CD4-positive, alpha-beta T cell treated with Interleukin-21 for 1 hour (primary cell): ENCODE measurements around the gene LIME1.

Source experiments
- DNase-seq: peaks from one replicate; pipeline ENCODE4 v3.0.0-alpha.2; 2020

Gene LIME1

GRCh38 chr20:63735859-63736718 is at the start of gene LIME1:
Gene LIME1, plus strand, starts transcription at chr20:63736664. Its CDS starts 886 bp downstream, at chr20:63737550.
- DNase-seq = peak; percentile 85

- DNase-seq = no peak
These were observed 48.9 kb upstream of the LIME1 start for GRCh38 chr20:63687419-63688178.

GRCh38 chr20:63688228-63689045 is 48.0 kb upstream of the LIME1 start:
- no peak for DNase-seq

GRCh38 chr20:63689046-63690002 is 47.1 kb upstream of the LIME1 start:
- no peak for DNase-seq

GRCh38 chr20:63690003-63690897 is 46.2 kb upstream of the LIME1 start:
- no peak for DNase-seq

GRCh38 chr20:63690898-63691710 is 45.4 kb upstream of the LIME1 start:
- DNase-seq = no peak

GRCh38 chr20:63691711-63692435 is 44.6 kb upstream of the LIME1 start:
- no peak for DNase-seq

- DNase-seq = no peak
These were observed 43.9 kb upstream of the LIME1 start for GRCh38 chr20:63692436-63693082.

GRCh38 chr20:63693083-63693732 is 43.3 kb upstream of the LIME1 start:
- DNase-seq = no peak

GRCh38 chr20:63693733-63694583 is 42.5 kb upstream of the LIME1 start:
- no peak for DNase-seq

GRCh38 chr20:63694584-63695423 is 41.7 kb upstream of the LIME1 start:
- DNase-seq = no peak

- DNase-seq = no peak
These were observed 40.8 kb upstream of the LIME1 start for GRCh38 chr20:63695424-63696305.

GRCh38 chr20:63696306-63696627 is 40.2 kb upstream of the LIME1 start:
- peak; percentile 33 for DNase-seq

- DNase-seq = no peak
These were observed 39.7 kb upstream of the LIME1 start, which contains the start of gene TNFRSF6B for GRCh38 chr20:63696628-63697356. Gene TNFRSF6B, plus strand, starts transcription at chr20:63696652. Its CDS starts 116 bp downstream, at chr20:63696768.
